Testis (tissue), 2 donors: ENCODE data around the gene RGR.

Experiments
- POLR2A ChIP-seq: fragments of 450-650 bp; IDR thresholded peaks from one replicate; pipeline ENCODE4 v1.6.1; 2017; ENCODE audit warnings: antibody characterized with exemption, mild to moderate bottlenecking, moderate library complexity
- TF ChIP-seq, protein P1 (sequence below), 3 experiments: fragments of 450-650 bp in 2 of 3; fragments of 200-600 bp in 1 of 3; sonication (generic) in 1 of 3; IDR thresholded peaks; one replicate each; pipeline ENCODE4 v1.5.1; 2016 to 2019; ENCODE audit warnings: antibody characterized with exemption in 3 of 3, mild to moderate bottlenecking in 2 of 3, moderate library complexity in 1 of 3

- TF ChIP-seq POLR2A = no peak
- TF ChIP-seq, protein P1, sequence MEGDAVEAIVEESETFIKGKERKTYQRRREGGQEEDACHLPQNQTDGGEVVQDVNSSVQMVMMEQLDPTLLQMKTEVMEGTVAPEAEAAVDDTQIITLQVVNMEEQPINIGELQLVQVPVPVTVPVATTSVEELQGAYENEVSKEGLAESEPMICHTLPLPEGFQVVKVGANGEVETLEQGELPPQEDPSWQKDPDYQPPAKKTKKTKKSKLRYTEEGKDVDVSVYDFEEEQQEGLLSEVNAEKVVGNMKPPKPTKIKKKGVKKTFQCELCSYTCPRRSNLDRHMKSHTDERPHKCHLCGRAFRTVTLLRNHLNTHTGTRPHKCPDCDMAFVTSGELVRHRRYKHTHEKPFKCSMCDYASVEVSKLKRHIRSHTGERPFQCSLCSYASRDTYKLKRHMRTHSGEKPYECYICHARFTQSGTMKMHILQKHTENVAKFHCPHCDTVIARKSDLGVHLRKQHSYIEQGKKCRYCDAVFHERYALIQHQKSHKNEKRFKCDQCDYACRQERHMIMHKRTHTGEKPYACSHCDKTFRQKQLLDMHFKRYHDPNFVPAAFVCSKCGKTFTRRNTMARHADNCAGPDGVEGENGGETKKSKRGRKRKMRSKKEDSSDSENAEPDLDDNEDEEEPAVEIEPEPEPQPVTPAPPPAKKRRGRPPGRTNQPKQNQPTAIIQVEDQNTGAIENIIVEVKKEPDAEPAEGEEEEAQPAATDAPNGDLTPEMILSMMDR (IDR thresholded peaks at IDR 0.05) = no peak
These were observed 46.5 kb upstream of the RGR start for GRCh38 chr10:84198206-84198915.
